Measurements from ENCODE around the gene TAX1BP1. TPM values are rescaled to one million over a fixed set of nuclear protein-coding genes. Genes with fewer than 3 reads are reported as not detected.

Gene TAX1BP1
- total and polyA plus RNA-seq, 4 donors, result 35.7 to 57.1 (median 52.9) TPM

GRCh38 chr7:27763983-27764508 is 24.1 kb downstream of the TAX1BP1 start (continued):
- TF ChIP-seq, protein P1, sequence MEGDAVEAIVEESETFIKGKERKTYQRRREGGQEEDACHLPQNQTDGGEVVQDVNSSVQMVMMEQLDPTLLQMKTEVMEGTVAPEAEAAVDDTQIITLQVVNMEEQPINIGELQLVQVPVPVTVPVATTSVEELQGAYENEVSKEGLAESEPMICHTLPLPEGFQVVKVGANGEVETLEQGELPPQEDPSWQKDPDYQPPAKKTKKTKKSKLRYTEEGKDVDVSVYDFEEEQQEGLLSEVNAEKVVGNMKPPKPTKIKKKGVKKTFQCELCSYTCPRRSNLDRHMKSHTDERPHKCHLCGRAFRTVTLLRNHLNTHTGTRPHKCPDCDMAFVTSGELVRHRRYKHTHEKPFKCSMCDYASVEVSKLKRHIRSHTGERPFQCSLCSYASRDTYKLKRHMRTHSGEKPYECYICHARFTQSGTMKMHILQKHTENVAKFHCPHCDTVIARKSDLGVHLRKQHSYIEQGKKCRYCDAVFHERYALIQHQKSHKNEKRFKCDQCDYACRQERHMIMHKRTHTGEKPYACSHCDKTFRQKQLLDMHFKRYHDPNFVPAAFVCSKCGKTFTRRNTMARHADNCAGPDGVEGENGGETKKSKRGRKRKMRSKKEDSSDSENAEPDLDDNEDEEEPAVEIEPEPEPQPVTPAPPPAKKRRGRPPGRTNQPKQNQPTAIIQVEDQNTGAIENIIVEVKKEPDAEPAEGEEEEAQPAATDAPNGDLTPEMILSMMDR (IDR thresholded peaks at IDR 0.05; ENCODE audit: low read depth, low read length, missing input control), result no peak

DNA sequence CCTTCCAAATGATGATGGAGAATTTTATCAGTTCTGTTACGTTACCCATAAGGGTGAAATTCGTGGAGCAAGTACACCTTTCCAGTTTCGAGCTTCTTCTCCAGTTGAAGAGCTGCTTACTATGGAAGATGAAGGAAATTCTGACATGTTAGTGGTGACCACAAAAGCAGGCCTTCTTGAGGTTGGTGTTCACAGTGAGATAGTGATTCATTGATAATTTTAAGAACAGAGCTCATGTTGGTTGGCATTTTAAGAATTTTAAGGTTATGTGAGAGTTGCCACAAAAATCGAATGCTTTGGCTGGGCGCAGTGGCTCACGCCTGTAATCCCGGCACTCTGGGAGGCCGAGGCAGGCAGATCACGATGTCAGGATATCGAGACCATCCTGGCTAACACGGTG is 25.9 kb downstream of the TAX1BP1 start:
- Histone ChIP-seq H3K9ac (ENCODE audit: low read depth in 1 of 2, low read length in 2 of 2) (no peak overlapping the region), H3K27me3 (ENCODE audit: control insufficient read depth in 4 of 4, insufficient read depth in 4 of 4, low read length in 3 of 4) (no peaks in the 10 kb centered on the region), H3K27ac (ENCODE audit: low read depth in 1 of 2, low read length in 2 of 2) (no peak overlapping the region), H3K4me1 (ENCODE audit: control insufficient read depth in 4 of 4, insufficient read depth in 4 of 4, low read length in 3 of 4) (peaks cover 0 to 4% (median 0%) of the 10 kb centered on the region in 4 donors), H3K36me3 (ENCODE audit: control insufficient read depth in 4 of 4, insufficient read depth in 3 of 4, low read depth in 1 of 4, low read length in 3 of 4) (peaks cover 0 to 15% (median 7%) of the 10 kb centered on the region in 4 donors), H3K4me3 (ENCODE audit: low read depth in 1 of 3, low read length in 3 of 3) (no peak overlapping the region), H3K9me3 (ENCODE audit: control insufficient read depth in 4 of 4, low read length in 3 of 4) (no peaks in the 10 kb centered on the region)
- 98% methylated on average over 11 of the region's 11 CpGs for WGBS
- TF ChIP-seq FOXA2 (IDR thresholded peaks at IDR 0.05) (no peak), ATF3 (IDR thresholded peaks at IDR 0.05) (no peak), RAD21 (IDR thresholded peaks at IDR 0.05) (no peak), YY1 (IDR thresholded peaks at IDR 0.05) (no peak), TAF1 (conservative IDR thresholded peaks at IDR 0.05) (no peak), HNF4G (IDR thresholded peaks at IDR 0.05) (no peak), RXRA (IDR thresholded peaks at IDR 0.05) (no peak), JUND (IDR thresholded peaks at IDR 0.05) (no peak), FOXA1 (IDR thresholded peaks at IDR 0.05) (no peak), NR2F2 (IDR thresholded peaks at IDR 0.05) (no peak), GABPA (IDR thresholded peaks at IDR 0.05 in 1 of 2, conservative IDR thresholded peaks at IDR 0.05 in 1 of 2) (no peak), EGR1 (IDR thresholded peaks at IDR 0.05; ENCODE audit: low read depth in 2 of 2) (no peak), HNF4A (conservative IDR thresholded peaks at IDR 0.05) (no peak), REST (IDR thresholded peaks at IDR 0.05) (no peak), SP1 (IDR thresholded peaks at IDR 0.05) (no peak)
- TF ChIP-seq, protein P1 (IDR thresholded peaks at IDR 0.05; ENCODE audit: low read depth, low read length, missing input control), result no peak
- TF ChIP-seq, protein P2, sequence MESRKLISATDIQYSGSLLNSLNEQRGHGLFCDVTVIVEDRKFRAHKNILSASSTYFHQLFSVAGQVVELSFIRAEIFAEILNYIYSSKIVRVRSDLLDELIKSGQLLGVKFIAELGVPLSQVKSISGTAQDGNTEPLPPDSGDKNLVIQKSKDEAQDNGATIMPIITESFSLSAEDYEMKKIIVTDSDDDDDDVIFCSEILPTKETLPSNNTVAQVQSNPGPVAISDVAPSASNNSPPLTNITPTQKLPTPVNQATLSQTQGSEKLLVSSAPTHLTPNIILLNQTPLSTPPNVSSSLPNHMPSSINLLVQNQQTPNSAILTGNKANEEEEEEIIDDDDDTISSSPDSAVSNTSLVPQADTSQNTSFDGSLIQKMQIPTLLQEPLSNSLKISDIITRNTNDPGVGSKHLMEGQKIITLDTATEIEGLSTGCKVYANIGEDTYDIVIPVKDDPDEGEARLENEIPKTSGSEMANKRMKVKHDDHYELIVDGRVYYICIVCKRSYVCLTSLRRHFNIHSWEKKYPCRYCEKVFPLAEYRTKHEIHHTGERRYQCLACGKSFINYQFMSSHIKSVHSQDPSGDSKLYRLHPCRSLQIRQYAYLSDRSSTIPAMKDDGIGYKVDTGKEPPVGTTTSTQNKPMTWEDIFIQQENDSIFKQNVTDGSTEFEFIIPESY (IDR thresholded peaks at IDR 0.05), result no peak
- TF ChIP-seq, protein P3, sequence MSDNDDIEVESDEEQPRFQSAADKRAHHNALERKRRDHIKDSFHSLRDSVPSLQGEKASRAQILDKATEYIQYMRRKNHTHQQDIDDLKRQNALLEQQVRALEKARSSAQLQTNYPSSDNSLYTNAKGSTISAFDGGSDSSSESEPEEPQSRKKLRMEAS (IDR thresholded peaks at IDR 0.05), result no peak
- no peak for DNase-seq (ENCODE audit: low spot score)

All from liver (tissue), 9 donors.